GM19467 (cell line): ENCODE measurements around the gene DGKQ.

Experiments
- ATAC-seq: cut with Tn5 transposase; IDR thresholded peaks from one replicate; pipeline ENCODE4 v1.9.1; 2021; ENCODE audit warnings: mild to moderate bottlenecking, moderate library complexity; ENCODE audit not compliant: unreplicated experiment

DGKQ gene

DNA sequence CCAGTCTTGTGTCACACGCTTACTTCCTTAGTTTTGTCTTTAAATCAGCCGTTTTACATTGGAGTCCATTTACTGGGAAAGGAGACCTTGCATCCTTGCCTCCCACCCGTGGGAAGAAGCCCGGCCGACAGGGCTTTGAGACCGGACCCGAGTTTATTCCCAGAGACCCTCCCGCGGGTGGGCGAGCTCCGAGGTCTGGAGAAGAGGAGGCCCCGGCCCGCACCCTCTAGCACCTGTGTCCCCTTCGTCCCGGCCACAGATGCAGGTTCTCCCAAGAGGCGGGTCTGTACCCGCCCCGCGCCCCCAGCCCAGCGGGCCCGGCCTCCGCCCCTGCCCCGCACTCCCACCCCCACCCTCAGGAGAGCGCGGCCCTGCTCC is 23.6 kb upstream of the DGKQ start:
- ATAC-seq, result no peak

DNA sequence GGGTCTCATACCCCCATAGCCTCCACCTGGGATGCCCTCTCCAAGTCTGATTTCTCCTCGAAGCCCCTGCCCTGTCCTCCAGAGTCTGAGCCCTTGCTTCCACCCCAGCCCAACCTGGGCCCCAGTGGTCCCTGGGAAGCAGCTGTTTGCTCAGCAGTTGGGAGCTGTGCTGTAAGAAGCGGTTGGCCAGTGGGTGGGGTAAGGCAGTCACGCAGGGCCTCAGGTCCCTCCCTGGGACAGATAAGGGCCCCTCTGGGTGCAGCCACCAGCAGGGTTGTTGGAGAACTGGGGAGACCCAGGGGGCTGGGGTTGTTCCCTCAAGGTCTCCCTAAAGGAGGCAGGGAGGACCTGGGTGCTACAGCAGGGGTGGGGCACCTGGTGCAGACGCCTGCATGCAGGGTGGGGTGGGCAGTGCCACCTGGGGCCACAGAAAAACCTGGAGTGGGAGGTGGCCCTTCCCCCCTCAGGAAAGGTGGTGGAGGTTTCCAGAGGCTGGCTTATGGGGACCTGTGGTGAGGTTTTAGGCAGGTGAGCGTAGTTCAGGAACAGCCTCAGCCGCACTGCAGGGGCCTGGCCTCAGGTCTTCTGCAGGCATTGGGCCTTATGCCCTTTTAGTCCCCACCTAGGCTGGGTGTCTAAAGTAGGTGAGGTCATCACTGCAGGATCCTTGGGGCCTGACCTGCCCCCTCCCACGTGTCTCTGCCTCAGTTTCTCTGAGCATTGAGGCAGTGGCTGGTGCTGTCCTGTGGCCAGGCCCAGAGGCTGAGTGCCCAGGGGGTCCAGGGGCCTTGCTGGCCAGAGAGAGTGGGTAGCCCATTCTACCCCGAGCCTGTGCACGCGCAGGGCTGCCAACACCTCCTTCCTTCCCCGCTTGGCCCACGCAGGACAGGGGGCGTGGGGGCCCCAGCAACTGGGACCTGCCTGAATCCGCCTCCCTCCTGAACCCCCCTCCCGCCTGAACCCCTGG is 22.9 kb upstream of the DGKQ start:
- ATAC-seq, result no peak

DNA sequence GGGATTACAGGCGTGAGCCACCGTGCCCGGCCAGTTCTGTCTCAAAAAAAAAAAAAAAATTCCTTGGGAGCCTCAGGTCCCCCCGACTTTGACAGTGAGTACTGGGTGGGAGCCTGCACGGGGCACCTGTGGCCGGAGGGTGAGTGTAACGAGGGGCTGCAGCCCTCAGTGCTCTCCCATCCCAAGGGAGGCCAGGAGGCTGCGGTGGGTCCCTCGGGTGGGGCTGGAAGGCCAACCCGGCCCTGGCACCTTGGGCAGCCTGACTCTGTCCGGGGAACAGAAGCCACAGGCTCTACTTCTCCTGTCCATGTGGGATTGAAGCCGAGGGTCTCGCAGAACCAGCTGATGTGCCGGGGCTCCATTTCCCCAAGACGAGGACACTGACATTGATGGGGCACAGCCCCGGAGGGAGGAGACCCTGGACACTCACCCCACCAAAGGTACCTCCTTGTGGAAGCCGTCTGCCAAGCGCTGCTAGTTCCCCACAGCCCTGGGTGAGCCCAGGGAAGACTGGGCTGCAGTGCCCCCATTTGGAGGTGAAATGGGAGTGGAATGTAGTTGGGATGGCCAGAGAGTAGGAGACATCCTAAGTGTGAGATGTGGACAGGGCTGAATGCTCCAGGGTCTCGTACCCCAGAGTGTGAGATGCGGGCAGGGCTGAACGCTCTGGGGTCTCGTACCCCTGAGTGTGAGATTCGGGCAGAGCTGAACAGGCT is 22.1 kb upstream of the DGKQ start:
- ATAC-seq, result no peak

DNA sequence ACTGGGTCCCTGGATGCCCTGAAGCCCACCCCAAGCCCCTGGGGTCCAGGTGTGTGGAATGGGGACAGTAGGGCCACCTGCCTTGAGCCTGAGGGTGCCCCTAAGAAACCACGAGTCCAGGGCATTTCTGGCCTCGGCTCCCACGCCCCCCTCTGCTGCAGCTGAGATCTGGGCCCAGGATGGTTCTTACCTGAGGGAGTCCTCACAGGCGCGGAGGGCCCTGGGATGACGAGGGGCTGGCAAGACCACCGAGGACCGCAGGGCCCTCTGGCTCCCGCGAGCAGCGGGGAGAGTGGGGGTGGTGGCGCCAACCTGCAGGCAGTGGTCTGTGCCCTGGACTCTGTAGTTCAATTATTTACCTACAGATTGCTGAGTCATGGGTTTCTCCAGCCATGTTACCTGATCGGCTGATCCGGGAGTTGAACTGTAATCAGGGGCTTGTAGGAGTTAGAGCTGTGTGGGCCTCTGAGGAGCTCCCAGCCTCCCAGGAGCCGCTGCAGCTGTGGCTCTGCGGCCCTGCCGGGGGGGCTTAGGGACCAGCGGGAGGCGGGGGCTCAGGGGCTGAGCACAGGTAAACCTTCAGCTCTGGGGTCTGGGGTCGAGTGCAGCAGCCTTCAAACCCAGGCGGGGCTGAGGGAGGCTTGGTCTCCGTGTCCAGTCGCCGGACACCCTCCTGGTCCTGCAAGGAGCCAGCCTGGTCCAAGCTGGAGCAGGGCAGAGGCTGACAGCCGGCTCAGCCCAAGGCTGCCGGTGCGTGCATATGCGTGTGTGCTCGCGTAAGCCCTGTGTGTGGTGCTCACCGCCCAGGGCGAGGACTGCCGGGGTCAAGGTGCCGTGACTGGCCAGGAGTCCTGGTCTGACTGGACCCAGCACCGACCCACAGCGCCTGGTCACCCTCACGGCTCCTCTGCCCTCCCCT is 20.0 kb upstream of the DGKQ start, which contains the start of gene SLC26A1:
Gene SLC26A1 (minus strand): TSS at position 294 of the 919 bp plus-strand sequence. CDS start 1,701 bp downstream, outside the sequence.
- no peak for ATAC-seq

DNA sequence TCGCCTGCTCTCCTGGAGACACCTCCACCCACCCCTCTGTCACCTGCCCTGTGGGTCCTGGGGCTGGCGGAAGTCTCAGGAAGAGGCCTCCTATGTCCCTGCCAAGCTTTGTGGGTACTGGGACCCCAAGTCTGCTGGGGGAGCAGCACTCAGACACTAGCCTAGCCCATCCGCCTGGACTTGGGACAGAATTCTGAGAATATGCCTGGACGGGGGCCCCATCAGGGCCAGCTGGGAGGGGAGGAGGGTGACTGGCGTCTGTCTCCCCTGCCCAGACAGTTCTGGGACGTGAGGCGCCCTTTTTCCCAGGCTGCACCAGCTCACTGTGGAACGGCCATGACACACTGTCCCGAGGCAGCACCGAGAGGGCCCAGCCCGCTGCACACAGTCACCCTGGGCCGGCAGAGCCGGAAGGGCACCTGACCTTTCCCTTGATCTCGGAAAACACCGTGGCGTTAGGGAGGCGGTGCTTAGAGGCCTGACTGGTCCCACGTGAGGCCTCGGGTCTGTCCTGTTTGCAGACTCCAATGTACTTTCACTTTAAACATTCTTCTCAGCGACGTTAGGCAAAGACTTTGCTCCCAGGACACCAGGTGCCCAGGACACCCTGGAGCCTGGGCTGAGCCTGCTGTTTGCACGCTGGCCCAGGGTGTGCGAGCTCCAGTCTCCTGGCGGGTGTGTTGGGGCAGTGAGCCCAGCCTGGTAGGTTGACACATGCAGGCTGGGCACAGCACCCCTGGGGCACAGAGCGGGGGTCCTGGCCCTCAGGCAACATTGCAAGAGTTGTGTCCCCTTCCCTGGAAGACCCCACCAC is 19.1 kb upstream of the DGKQ start:
- no peak for ATAC-seq

DNA sequence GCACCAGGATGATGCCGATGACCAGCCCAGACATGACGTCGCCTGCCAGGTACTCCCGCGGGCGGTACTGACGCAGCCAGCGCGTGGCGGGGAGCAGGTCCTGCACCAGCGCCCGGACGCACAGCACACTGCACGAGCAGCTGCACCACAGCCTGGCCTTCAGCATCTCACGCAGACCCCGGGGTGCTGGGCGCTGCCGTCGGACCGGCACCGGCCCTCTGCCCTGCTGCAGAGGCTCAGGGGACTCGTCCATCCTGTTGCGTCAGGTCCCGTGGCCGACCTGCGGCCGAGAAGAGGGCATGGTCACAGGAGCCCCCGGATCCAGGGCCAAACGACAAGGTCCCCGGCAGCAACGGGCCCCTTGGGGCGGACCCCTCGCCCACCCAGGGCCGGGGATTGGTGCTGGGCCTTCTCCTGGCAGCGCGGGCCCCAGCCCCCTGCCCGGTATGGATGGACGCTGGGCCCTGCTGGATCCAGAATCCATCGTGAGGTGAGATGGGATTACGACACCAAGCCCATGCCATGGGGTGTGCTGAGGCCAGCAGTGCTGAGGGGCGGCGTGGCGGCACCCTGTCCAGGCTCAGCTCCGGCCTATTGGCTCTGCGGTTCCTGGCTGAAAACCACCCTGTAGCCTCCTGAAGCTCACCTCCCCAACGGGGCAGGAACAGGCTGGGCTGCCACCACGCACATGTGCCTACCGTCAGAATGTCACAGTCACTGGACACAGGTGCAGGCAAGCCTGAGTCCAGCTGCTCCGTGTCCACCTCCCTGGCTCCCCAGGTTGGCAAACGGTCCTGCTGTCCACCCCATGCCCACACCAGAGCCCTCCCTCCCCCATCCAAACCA is 18.3 kb upstream of the DGKQ start:
- no peak for ATAC-seq

DNA sequence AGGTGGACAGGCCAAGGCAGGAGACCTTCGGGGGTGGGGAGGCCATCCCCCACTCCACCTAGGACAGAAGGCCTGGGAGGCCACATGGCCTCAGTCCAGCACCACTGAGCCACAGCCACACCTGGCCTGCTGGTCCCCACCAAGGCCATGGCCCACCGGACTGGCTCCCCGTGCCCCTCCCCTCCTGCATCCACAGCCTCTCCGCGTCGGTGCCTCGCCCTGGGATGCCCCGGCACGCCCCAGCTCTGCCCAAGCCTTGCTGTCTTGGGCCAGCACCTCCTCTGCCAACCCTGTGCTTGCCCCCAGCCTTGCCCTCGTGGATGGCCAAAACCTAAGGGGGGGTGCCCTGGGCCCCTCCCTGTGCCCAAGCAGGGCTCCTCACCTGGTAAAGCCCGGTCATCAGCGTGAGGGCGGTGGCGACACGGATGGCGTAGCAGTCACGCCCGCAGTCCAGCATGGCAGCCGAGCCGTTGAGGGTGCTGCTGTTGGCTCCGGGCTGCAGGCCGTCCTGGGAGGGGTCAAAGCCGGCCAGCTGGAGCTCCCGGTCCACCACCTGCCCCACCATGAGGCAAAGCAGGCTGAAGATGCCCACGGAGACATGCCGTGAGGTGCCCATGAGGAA is 17.5 kb upstream of the DGKQ start:
- no peak for ATAC-seq

DNA sequence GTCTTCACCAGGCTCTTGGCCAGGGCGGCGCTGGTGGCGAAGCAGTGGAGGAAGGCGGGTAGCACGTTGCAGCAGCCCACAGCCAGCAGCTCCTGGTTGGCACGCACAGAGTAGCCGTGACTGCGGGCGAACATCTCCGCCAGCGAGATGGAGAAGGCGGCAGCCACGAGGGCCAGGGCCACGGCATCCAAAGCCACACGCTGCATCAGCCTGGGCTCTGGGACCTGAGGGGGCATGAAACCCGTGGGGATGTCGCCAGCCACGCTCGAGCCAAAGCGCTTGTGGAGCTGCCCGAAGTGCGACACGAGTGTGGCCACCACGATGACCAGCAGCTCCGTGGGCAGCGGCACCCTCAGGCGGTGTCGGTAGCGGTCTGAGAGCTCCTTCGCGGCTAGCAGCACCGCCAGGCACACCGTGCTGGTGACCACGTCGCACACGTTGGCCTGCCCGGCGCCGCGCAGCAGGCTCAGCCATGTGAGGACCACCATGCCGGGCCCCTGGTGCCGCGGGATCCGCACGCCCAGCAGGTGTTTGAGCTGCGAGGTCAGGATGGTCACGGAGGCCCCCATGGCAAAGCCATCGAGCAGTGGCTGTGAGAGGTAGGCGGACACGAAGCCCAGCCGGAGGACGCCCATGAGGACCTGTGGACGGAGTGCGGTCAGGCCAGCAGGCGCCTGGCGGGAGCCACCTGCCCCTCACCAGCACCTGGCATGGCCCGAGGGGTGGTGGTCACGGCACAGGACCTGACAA is 16.5 kb upstream of the DGKQ start:
- no peak for ATAC-seq

DNA sequence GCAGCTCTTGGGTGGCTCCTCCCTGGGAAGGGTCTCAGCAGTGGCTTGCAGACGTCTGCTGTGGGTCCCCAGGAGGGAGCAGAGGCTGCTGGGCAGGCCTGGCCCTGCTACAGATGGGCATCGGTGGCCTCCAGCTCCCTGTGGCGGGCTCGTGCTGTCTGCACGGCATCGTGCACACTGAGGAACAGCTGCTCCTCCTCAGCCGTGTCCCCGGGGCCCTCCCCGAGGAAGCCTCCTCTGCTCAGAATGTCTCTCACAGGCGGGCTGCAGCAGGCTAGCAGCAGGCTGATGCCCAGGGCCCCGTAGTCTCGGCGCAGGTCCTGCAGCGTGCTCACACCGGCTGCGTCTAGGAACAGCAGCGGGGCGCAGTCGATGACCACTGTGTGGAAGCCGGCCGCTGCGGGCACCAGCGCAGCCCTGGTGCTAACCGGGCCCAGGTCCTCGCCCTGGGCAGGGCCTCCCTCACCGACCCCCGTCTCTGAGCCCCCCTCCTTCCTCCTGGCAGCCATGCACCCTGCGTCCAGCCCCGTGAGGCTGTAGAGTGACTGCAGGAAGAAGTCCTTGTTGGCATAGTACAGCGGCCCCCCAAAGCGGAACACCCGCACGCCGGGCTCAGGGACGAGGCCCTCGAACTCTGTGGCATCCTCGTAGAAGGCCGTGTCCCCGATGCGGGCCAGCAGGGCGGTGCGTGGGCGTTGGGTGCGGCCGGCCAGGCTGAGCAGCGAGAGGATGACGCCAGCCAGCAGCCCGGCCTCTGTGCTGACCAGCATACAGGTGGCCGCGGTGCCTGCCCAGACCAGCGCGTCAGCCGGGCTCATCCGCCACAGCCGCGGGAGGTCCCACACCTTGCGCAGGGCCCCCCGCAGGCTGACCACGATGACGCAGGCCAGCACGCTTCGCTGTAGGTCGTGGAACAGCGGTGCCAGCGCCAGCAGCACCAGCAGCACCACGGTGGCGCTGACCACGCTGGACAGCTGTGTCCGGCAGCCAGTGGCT is 15.7 kb upstream of the DGKQ start:
- no peak for ATAC-seq

DNA sequence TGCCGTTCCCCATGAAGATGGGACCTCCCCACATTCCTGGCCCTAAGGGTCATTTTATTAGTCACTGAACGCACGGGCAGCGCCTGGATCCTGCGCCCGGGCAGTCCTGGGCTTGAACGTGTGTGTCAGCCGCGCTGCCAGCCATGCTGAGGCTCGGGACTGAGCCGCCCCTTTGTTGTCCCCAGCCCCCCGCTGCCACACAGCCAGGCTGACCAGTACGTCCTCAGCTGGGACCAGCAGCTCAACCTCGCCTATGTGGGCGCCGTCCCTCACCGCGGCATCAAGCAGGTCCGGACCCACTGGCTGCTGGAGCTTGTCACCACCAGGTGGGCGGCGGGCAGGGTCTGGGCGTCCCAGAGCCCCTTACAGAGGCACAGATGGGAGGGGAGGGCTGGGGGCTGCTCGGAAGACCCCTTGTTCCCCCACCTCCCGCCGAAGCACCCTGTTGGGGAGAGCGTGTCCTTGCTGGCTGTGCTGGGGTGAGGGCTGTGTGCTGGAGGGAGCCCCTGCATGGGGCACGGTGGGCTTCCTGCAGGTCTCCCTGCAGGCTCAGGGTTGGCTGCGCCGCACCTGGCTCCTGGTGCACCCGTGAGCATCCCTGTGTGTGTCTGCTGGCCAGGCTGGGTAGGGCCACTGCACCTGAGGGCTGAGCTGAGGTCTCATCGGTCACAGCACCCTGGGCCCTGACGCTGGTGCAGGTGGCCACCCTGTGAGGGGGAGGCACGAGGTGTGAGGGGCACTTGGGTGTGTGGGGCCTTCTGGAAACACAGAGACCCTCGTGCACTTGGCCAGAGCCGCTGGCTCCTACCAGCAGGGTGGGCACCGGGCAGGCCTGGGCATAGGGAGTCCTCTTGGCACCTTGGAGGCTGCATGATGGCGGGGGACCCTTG is 14.5 kb upstream of the DGKQ start:
- ATAC-seq, result peak; percentile 6

DNA sequence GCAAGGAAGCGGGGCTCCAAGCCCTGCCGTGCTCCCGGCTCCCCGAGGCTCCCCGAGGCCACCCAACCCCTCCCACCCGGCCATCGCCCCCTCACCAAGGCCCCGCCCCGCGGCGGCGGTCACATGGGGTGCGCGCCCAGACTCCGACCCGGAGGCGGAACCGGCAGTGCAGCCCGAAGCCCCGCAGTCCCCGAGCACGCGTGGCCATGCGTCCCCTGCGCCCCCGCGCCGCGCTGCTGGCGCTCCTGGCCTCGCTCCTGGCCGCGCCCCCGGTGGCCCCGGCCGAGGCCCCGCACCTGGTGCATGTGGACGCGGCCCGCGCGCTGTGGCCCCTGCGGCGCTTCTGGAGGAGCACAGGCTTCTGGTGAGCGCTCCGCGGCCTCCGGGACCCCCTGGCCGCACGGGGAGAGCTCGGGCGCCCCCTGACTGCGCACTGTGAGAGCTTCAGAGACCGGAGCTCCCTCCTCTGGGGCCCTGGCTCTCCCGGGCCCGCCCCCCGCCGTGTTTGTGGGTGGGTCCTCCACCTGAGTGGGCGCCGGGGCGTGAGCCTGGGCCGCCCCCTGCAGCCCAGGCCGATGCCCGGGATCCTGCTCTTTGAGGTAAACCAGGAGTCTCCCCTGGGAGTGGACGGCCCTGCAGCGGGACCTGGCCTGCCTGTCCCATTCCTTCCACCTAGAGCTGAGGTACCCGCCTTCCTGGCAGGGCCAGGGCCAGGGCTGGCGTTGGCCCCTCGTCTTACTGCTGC is 13.7 kb upstream of the DGKQ start, which contains the start of gene IDUA:
Gene IDUA (plus strand): TSS at position 166 of the 745 bp plus-strand sequence. CDS start 41 bp downstream, at position 207.
- ATAC-seq, result peak; percentile 61

DNA sequence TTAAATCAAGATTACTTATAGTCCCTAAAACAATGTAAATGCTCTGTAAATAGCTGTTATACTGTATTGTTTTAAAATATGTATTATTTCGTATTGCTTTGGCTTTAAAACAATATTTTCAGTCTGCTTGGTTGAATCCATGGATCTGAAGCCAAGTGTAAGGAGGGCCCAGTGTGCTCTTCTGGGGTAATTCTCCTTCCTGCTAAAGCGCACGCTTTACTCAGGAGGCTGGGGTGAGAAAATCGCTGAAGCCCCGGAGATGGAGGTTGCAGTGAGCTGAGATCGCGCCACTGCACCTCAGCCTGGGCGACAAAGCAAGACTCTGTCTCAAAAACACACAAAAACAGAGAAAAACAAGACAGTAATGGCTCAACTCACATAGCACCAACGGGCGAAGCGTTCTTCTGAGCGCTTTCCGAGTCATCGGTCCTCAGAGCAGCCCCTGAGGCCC is 13.1 kb upstream of the DGKQ start:
- ATAC-seq, result no peak

DNA sequence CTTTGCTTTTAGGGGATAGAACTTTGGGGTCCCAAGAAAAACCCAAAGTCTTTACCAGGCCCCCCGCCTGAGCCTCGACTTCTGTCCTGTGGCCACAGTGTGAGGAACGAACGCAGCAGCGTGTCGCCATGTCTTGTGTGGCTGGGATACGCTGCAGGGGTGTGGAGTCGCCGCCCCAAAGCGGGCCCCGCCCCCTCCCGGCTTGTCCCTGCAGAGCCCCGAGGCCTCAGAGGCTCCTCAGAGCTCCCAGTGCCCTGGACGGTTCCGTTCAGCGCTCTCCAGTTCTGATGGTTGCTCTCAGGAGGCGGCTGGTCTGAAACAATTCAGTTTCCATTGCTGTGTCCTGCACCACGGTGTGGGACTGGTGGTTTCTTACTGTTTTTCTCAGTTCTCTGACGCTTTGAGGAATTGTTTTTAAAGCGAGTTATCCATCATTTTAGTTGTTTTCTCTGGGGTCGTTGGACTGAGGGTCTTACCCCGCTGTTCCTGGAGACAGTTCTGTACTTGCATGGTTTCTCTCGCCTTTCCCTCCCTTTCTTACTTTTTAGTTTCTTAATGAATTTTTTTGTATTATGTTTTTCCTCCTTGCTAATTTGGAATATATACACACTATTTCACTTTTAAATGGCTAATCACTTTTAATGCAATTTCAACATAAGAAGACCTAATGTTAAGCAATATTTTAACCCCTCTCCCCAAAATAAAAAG is 11.9 kb upstream of the DGKQ start:
- ATAC-seq, result no peak

DNA sequence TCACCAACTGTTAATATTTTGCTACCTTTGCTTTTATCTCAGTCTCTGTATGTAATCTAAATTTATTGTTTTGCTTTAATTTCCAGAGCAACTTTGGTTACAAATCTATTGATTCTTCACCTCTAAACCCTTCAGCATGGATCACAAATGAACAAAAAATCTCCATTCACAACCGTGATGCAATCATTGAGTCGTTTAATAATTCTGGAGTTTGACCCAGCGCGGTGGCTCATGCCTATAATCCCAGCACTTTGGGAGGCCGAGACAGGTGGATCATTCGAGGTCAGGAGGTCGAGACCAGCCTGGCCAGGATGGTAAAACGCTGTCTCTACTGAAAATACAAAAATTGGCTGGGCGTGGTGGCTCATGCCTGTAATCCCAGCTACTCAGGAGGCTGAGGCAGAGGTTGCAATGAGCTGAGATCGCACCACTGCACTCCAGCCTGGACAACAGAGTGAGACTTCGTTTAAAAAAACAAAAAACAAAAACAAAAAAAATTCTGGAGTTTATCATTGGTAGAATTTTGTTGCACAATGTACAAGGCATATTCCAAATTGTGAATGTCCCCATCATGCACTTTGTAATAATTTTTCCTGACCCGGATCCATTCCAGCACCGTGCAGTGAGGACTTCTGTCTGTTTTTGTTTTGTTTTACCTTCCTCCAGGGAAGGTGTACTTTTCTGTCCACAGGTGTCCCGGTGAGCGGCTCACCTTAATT is 11.1 kb upstream of the DGKQ start:
- no peak for ATAC-seq
